Lower lobe of right lung (tissue), 2 donors: ENCODE measurements around the gene DOK3. TPM values are rescaled to one million over a fixed set of nuclear protein-coding genes. Genes with fewer than 3 reads are reported as not detected.

Source experiments
- ATAC-seq, 2 donors: fragments of 200-7000 bp; cut with Tn5 transposase; one replicate each; pipeline ENCODE4 v1.9.1; 2020 to 2022; ENCODE audit warnings: mild to moderate bottlenecking in 2 of 2, moderate library complexity in 2 of 2
- DNase-seq: peaks from one replicate; pipeline ENCODE4 v3.0.0-alpha.2; 2020
- H3K27ac ChIP-seq: fragments of 200-600 bp; one replicate; pipeline ENCODE4 v1.8.0; 2022
- H3K27me3 ChIP-seq: fragments of 200-600 bp; one replicate; pipeline ENCODE4 v1.8.0; 2022; ENCODE audit warnings: low read depth
- H3K36me3 ChIP-seq: fragments of 200-600 bp; one replicate; pipeline ENCODE4 v1.8.0; 2022; ENCODE audit warnings: mild to moderate bottlenecking
- H3K4me1 ChIP-seq: fragments of 200-600 bp; one replicate; pipeline ENCODE4 v1.8.0; 2022
- H3K4me3 ChIP-seq: fragments of 200-600 bp; one replicate; pipeline ENCODE4 v1.8.0; 2022; ENCODE audit warnings: mild to moderate bottlenecking
- H3K9me3 ChIP-seq: fragments of 200-600 bp; one replicate; pipeline ENCODE4 v1.8.0; 2022
- intact Hi-C: fragments of 100-400 bp; cut with DNase I; formaldehyde crosslinking; loops from one replicate; pipeline ENCODE4 v1.11.0; 2022
- total RNA-seq: library from RNA; stranded (reverse); fragmentation: NEBNext Ultra II Directional; extraction: Animal tissue kit (Norgen Biotek cat#: 25700); gene quantifications from one replicate; pipeline ENCODE4 v1.2.1, GENCODE V29; 2021
- TF ChIP-seq, protein P1 (sequence below): fragments of 200-600 bp; IDR thresholded peaks from one replicate; pipeline ENCODE4 v1.8.0; 2022; ENCODE audit warnings: antibody characterized with exemption, mild to moderate bottlenecking
- donor health status: DM: no; HTN: yes; CAD: no; lungs with severe emphysema.

DOK3 gene
- total RNA-seq, 1 donor from 2014 or later: 76.5 TPM

DNA sequence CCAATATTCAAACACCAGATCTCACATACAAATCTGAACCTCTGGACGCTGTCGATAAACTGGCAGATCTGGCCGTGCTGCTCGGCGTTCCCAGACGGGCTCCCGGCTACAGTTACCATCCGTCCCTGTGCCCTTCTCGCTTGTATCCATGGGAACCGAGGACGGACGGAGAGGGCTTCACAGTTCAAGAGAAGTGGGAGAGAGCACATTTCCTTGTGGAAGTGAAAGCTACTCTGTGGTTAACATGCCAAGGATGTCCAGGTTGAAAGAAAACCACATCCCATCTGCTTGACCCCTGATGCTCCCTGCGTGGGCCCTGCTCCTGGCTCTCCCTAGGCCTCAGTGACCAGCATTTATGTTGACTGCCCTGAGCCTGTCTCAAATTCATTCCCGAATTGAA, 29.9 kb downstream of the DOK3 start:
- Histone ChIP-seq H3K36me3 (peaks cover 18% of the 10 kb centered on the region), H3K4me3 (no peak overlapping the region), H3K27ac (peak overlapping the region; percentile 62), H3K27me3 (no peaks in the 10 kb centered on the region), H3K4me1 (peaks cover 24% of the 10 kb centered on the region), H3K9me3 (no peaks in the 10 kb centered on the region)
- intact Hi-C loops: no loop called here
- peak; percentile 35 to 36 for ATAC-seq
- TF ChIP-seq, protein P1, sequence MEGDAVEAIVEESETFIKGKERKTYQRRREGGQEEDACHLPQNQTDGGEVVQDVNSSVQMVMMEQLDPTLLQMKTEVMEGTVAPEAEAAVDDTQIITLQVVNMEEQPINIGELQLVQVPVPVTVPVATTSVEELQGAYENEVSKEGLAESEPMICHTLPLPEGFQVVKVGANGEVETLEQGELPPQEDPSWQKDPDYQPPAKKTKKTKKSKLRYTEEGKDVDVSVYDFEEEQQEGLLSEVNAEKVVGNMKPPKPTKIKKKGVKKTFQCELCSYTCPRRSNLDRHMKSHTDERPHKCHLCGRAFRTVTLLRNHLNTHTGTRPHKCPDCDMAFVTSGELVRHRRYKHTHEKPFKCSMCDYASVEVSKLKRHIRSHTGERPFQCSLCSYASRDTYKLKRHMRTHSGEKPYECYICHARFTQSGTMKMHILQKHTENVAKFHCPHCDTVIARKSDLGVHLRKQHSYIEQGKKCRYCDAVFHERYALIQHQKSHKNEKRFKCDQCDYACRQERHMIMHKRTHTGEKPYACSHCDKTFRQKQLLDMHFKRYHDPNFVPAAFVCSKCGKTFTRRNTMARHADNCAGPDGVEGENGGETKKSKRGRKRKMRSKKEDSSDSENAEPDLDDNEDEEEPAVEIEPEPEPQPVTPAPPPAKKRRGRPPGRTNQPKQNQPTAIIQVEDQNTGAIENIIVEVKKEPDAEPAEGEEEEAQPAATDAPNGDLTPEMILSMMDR: no peak
- DNase-seq: no peak

DNA sequence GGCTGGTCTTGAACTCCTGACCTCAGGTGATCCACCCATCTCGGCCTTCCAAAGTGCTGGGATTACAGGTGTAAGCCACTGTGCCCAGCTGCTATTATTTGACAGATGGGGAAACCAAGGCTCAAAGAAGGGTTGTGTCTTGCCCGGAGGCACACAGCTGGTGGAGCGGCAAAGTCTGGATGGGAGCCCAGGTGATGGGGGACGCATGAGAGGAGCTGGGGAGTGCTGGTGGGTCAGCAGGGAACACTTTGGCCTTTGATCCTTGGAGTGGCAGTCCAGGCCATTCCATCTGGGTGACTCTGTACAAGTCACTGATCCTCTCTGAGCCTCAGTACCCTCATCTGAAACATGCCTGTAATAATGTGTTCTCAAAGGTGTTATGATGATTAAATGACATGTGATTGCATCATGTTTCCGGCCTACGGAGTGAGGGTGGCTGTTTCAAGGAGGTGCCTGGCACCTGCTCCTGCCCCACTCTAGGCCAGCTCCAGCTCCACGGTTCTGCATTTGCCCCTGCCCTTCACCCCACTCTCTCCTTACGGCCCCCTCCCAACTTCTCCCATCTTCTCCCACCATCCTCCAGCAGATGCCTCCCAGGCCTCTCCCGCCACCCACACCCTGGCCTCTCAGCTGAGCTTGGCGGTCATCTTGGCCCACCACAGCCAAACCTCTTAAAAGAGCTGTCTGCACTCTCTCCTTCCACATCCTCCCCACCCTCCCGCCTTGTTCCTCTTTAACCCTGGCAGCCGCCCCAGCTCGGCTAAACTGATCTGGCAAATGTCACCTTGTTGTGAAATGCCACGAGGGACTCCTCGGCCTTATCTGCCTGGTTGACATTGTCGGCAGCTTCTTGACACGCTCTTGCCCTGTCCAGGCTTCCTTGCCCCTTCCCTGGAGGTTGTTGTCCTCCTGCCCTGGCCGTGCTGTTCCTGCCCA, 30.6 kb downstream of the DOK3 start:
- intact Hi-C loops: no loop called here
- peaks cover 24% of the 10 kb centered on the region for H3K4me1 ChIP-seq
- H3K27me3 ChIP-seq: no peaks in the 10 kb centered on the region
- DNase-seq (peak; percentile 79), ATAC-seq (peak; percentile 78 to 79)
- TF ChIP-seq, protein P1: no peak
- H3K9me3 ChIP-seq: no peaks in the 10 kb centered on the region
- H3K4me3 ChIP-seq: no peak overlapping the region
- peaks cover 17% of the 10 kb centered on the region for H3K36me3 ChIP-seq
- H3K27ac ChIP-seq: peak overlapping the region; percentile 62

DNA sequence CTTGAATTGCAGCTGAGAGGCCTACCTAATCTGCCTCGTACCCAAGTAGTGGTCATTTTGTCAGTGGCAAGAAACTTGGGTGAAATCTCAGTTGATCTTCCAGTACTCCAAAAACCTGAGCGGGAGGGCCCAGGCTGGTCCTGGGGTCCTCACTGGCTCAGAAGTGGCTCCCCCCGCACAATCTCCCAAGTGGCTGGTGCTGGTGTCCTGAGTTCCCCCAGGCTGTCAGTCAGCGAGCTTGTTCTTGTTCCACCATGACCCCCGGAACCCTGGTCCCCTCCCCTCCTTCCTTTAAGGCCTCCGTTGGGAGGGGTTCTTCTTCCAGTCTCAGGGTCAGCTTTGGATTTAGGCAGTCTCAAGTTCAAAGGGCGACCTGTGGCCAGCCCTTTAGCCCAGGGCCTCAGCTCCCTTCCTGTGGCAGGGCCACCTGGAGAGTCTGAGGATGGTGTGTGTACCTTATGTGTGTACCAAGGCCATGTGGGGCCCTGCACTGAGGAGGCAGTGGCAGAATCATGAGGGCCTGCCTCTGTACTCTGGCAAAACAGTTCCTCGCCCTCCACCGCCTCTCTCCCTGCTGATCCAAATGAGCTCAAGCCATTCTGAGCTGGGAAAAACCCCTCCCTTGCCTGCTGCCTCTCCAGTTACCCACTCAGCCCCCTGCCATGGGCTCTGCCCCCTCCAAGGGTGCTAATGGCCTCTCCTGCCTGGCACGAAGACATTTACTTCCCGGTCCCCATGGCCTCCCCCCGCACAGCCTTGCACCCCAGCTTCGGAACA, 31.7 kb downstream of the DOK3 start:
- Histone ChIP-seq H3K27me3 (no peaks in the 10 kb centered on the region), H3K36me3 (peaks cover 7% of the 10 kb centered on the region), H3K4me3 (no peak overlapping the region), H3K4me1 (peaks cover 24% of the 10 kb centered on the region), H3K27ac (no peak overlapping the region), H3K9me3 (no peaks in the 10 kb centered on the region)
- intact Hi-C loops: no loop called here
- ATAC-seq: no peak
- TF ChIP-seq, protein P1: no peak
- no peak for DNase-seq

DNA sequence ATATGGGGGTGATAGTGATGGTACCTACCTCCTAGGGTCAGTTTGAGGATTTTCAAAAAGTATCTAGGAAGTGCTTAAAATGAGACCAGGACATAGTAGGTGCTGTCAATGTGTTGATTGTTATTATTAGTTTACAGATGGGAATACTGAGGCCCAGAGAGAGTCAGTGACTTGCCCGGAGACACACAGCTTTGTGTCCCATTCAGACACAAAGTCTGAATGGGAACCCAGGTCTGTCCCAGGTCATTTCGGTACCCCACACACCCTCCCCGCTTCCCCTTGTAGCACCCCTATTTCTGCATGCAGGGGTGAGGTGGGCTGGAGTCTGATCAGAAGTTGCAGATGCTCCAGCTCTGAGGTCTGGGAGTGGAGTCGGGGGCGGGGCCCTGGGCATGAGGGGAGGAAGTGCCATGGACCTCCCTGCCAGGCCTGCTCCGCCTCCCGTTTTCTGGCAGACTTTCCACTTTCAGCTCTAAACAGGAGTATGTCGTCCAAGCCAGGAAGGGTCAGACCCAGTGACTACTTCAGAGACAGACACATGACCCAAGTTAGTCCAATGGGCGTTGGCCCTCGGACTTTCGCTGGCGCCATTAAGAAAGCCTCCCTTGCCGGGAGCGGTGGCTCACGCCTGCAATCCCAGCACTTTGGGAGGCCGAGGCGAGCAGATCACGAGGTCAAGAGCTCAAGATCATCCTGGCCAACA, 32.9 kb downstream of the DOK3 start:
- Histone ChIP-seq H3K27me3 (peaks cover 11% of the 10 kb centered on the region), H3K27ac (peak overlapping the region; percentile 4), H3K36me3 (no peaks in the 10 kb centered on the region), H3K9me3 (no peaks in the 10 kb centered on the region), H3K4me1 (peaks cover 35% of the 10 kb centered on the region), H3K4me3 (no peak overlapping the region)
- TF ChIP-seq, protein P1: no peak
- DNase-seq: no peak
- intact Hi-C loops: no loop called here
- no peak for ATAC-seq
